Stimulated activated CD4-positive, alpha-beta T cell treated with anti-CD3 and anti-CD28 coated beads, Interleukin-2, amount 100 ng/mL, for 24 hours (primary cell): ENCODE data around the gene JHY.

Experiments used
- DNase-seq, 2 donors: peaks; one replicate each; pipeline ENCODE4 v3.0.0-alpha.2; 2020

The JHY gene

DNA sequence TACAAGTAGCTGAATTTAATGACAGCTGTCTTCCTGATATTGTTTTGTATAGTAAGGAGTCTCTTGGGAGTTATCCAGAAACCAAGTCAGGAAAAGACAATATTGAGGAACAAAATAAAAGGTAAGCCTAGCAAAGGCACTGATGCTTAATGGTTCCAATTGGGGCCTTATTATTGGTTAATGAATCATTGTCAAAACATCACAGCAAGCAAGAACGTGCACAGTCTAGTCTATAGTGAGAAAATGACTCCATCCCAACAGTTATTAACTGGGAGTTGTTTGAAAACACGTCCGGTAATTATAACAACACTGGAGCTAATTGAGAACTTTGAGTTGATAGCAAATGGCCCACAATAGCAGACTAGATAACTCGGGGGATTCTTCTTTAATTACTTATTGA is 81.4 kb downstream of the JHY start:
- no peak for DNase-seq

DNA sequence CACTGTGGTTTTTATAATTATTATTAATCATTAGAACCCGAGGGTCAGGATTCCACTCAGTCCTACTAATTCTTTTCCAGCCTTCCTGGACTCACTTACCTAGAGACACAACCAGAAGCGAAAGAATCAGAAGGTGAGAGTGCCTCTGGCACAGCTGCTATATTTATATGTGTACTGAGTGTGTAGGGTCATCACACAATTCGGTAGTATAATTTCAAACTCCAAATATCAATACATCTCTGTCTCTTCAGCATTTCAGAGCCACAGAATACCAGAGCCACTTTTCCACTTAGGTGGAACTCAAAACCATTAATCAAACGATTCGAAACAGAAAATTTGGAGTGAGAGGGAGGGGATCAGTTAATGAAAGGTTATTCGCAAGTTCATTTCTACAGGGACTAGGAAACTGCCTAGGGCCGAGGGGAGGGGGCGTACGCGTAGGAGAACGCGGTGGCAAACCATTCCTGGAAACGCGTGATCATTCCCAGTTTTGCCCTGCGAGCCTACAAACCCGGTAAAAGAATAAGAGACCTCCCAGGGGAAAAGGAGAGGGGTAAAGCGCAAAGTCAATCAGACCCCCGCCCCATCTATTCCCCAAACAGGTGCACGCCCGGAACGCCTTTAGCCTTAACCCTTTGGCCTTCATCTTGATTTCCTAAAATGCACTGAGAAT is 93.6 kb downstream of the JHY start:
- no peak for DNase-seq

DNA sequence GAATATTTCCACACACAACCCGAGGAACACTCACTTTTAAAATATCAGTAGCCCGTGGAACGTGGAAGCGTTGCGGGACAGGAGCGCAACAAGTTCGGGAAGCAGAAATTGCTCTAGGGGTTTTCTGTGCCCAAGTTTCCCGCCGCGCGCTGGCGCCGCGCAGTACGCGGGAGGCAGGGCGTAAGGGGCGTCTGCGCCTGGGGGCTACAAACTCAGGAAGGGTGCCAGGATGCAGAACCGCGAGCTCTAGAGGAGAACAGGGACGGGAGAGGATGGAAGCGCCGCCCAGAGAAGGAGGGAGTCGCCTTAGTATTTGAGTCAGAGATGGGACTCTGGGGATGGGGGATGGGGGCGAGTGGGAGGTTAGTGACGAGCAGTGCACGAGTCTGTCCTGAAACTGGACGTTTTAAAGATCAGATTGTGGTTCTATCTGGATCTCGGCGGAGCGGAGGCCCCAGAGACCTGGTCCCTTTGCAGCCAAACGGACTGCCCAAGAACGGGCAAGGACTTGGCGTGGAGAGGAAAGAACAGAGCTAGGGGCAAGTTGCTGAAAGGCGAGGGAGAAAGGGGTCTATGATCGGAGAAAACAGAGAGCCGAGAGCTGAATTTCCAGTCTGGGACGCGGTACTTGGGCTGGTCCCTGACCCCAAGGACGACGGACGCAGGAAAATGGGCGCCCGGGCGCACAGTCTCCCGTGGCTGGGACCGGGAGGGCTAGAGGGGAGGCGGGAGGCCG is 94.3 kb downstream of the JHY start:
- no peak for DNase-seq

DNA sequence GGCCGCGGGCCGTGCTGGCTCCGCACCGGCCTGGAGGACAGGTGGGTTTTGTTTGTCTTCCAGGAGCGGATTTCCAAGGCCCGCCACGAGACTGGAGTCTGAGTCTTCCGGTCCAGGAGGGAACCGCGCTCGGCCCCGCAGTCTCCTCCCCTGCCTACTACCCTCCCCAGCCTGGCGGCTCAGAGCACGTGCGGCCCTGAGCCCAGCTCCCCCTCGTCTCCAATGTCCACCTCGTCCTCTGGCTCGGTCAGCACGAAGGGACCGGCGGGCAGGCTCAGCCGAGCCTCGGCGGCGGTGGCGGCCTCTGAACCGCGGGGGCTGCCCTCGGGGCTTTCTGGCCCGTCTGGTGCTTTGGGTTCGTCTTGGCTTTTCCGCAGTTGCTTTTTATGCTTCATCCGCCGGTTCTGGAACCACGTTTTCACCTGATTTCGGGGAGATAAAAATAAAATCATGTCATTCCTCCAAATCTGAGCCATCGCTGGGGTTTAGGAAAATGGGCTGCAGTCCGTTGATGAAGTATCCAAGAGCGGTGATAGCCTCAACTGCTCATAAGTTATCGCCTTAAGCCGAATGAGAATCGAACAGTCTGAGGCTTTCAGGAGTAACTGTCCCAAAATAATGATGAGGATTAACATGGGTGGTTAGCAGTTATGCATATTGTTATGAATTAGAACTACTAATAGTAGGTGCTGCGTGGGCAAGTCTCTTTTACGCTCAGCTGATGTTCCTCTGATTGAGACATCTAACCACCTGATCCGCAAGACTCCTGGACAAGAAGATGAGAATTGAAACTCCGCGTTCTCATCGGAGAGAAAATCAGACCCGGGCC is 95.1 kb downstream of the JHY start:
- no peak for DNase-seq

DNA sequence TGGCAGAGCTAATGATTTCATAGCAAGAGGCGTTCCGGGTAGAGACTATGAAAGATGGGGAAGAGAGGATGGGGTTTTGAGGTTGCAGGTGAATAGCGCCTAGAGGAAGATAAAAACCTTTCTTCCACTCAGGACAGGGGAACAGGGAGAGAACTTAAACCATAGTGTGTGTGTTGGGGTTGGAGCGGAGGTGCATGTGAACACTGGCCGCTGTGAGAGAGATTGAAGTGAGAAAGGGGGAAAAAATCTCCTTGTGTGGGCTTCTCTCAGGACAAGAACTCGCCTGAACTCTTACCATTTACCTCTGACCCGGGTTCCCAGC is 95.7 kb downstream of the JHY start:
- no peak for DNase-seq

DNA sequence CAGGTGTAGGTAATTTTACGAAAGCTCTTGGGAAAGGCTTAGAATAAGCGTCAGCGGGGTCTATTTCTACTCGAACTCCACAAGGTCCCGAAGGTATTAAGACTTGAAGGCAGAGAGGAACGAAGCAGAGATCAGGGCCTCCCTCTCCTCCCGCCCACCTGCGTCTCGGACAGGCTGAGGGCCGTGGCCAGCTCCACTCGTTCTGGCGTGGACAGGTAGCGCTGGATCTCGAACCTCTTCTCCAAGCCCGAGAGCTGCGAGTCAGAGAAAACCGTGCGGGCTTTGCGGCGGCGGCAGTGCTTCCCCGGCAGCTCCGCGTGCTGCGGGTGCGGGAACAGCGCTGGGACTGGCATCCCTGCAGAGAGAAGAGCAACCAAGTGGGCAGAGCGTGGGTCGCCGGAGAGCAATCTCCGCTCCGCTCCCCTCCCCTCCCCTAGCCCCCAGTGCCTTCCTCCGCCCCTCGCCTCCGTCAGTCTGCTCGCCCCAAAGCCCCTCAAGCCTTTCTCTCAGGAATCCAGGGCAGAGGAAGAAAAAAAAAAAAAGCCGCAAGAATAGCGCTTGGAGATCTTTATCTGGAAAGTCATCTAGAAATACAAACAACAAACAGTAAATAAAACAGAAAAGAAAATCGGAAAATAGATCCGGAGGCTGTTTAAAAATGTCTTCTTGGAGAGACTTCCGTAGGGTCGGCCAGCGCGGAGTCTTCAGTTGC is 96.7 kb downstream of the JHY start:
- DNase-seq: no peak

DNA sequence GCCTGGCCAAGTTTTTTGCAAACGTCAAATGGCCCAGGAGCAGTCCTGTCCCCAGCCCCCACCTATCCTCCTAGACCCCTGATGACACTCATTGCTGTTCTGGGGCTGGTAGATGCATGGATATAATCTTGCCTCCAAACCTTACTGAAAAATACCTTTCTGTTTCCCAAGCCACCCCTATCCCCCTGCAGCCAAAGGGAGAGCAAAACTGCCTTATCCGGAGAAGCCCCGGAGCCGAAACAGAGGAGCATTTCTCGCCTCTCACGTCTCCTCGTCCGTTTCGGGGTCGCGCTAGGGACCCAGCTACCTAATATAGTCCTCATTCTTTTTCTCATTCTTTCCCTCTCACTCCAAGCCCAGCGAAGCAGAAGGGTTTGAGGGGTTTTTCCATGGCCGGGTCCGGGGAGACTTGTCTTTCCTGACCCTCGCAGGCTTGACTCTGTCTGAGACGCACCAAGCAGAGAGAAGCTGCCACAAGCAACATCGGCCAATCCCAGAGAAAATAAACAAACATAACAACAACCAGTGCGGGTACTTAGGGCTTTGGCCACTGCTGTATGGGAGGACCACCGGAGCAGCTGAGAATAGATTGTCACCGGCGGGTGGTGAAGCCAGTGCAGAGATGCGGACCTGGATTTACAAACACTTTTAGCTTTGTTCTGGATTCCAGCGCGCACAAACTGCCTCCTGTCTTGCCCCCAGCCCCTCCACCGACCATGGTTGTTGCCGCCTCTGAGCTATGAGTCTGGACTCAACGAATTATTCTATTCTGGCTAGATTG is 97.4 kb downstream of the JHY start:
- no peak for DNase-seq

DNA sequence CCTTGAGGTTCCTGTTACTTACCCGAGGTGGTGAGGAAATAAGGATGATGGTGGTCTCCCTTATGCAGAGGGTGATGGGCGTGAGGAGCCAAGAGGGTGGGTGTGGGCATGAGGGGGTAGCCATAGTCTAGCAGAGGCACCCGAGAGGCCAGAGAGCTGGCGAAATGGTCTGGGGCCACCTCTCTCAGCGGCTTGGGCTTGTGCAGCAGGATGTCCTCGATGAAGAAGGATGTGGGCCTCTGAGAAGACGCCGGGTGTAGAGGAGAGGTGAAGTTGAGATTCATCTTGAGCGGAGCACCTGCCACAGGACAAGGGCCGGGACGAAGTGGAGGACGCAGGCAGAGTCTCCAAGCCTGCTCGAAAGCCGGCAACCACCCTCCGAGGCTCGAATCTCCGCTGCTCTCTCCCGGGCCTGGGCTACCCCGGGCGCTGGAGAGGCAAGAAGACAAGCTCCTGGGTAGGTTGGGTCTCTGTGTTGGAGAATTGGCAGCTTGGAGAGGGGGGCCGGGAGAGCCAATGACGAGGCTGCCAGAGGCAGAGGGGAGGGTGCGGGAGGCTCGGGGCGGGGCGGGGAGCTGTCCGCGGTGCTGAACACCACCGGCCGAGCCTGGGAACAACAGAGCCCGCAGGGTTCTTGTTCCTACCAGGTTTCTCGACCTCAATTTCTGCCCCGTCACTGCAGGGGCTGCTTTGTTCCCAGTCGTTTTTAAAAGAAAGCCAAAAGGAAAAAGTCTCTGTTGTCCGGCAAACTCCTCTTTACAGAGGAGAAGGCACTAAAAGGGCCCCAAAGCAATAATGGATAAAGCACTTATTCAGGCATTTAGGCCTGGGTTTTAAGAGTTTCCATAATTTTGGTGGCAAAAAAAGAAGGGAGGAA is 99.1 kb downstream of the JHY start, which contains the start of gene BSX:
TSS of gene BSX (minus strand) at position 447 of the 877 bp plus-strand sequence. CDS start at position 284, 163 bp downstream.
- peak; percentile 65 to 71 for DNase-seq

DNA sequence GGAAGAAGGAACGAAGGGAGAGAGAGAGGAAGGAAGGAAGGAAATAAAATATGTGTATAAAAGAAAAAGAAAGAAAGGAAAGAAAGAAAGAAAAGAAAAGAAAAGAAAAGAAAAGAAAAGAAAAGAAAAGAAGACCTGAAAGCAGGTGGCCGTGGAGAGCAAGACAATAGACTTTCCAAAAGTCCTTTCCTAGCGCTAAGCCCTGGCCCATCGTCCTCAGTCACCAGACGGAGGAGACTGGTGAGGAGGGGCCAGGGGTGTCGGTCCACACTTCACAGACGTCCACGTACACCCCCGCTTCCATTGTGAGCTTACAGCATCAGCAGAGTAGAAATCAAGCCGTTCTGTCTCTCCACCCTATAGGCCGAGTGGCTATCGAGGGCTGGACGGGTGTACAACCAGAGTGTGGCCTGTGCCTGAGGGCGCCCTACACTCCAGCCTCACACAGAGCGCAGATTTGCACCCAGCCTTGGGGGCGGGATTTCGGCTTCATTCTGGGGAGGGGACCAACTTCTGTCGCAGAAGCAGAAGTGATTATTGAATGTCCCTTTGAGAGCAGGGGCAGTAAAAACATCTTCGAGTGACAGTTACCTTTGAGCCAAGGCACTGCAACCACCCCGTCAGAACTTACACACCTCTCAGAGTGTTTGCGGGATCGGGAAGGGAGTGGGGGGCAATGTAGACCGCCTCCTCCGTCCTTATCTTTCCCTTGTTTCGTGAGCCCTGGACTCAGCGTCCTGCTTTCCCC is 101.1 kb downstream of the JHY start:
- DNase-seq: no peak

DNA sequence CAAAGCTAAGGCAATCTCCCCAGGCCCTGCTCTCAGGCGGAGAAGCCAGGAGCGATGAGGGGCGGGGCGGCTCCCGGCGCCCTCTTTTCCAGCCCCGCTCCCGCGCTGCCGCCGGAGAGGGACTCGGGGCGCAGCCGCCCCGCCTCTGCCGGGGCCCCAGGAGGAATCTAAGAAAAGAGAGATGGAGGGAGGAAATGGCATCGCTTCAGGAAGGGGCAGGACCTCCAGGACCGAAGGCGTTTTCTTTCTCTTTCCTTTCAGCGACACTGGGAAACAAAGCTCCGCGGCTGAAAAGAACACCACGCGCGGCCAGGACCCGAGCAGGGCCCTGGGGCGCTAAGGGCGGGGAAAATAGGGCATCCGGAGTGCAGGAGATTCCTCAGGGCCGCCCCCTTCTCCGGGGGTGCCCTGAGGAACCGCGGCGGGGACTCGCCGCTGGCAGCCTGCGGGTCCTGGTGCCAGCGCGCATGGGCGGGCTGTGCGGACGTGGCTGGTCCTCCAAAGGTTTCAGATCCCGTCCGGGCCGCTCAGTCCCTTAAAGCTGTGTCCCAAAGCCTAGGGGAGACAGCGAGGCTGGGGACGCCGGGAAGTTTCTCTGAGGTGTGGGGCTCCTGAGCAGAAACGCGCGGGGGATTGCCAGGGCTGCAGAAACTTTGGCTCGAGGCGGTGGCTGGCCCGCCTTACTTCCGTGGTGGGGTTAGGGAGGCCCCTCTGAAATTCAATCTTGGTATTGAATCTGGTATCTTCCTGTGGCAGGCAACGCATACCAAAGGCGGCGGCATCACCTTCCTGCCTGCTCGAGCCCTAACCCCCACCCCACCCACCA is 101.8 kb downstream of the JHY start:
- peak in 1 of 2 donors; percentile 21 for DNase-seq

DNA sequence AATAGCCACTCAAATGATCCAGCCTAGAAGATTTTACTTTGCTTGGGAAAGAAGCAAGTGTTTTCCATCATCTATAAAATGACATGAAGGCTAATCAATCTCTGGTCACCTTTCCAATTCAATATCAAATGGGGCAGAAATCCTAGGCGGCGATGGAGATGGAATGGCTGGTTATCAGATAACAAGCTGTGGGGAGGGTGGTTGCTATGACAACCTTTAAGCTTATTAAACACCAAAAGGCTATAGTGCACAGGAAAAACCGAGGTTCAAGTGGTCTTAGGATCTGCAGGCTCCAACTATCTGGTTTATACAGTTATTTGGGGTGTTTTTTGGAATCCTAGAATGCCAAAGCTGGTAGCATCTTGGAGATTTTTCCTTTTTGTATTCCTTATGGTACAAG is 113.0 kb downstream of the JHY start:
- DNase-seq: no peak

DNA sequence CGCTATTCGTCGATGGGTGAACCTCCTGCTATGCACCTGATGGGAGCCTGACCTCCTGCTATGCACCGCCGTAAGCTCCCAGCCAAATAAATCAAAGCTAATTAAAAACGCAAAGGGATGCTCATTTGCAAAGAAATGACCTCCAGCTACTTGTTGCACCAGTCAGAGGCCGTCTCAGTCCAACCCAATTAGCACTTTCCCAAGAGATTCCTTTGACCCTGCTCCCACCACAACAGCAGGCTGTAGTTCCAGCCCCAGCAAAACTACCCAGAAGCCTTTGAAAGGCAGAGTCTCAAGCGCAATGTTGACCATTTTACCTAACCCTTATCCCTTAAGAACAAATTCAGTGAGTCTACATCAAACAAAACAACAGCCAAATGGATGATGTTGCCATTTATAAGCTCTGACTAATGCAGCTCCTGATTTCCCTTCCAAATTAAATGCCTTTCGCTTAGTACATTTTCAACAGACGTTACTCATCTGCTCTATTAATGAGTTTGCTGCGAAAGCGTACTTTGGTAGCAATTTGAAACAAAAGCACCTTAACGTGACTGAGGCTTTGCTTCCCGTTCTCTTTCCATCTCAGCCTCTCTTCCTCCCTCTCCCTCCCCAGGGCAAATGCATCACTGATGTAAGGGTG is 116.3 kb downstream of the JHY start:
- no peak for DNase-seq

DNA sequence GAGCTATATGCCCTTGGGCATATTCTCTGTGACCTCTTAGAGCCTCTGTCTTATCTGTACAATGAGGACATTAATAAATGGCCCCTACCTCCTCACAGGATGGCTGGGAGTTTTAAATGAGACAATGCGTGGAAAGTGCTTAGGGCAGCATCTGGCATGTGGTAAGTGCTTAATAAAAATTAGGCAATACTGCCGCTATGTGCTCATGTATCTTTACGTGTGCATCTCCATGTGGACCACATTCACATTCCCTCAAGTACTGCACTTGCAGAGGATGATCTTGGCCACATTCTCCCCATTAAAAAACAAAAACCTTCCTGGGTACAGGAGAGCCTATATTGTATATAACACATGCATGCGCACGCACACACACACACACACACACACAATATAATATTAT is 118.2 kb downstream of the JHY start:
- no peak for DNase-seq

DNA sequence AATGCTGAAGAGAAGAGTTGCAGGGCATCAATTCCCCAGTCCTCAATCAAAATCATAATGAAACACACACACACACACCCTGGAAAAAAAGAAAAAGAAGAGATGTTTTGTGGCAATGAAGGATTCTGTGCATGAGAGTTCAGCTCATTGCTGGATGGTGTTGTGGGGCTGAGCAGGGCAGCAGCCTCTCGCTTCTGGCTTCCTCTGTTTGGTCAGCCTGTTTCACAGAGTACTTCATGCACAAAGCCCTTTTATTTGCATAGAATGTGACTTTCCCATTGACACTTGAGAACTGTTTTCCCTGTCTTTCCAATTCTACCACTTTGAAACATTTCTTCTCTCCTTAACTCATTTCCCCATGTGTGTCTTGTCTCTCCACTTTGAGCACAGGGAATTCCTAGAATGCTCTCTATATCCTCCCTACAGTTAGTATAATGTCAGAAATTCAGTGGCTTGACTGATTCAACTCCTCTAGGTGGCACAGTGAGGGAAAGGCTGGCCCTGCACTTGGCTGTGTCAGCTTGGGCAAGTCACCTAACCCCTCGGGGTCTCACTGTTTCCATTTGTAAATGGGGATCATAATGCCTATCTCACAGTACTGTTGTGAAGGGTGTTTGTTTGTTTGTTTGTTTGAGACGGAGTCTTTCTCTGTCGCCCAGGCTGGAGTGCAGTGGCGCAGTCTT is 124.4 kb downstream of the JHY start:
- no peak for DNase-seq
